H1 (cell line): ENCODE data around the gene CLTCL1.

Experiments
- EZH2 ChIP-seq: fragments of 200-600 bp; sonication (generic); IDR thresholded peaks from 2 replicates; pipeline ENCODE4 v1.7.1; 2012; ENCODE audit warnings: low read depth, mild to moderate bottlenecking, moderate library complexity, low read length, inconsistent platforms; ENCODE audit not compliant: severe bottlenecking
- POLR2A ChIP-seq, 2 experiments: IDR thresholded peaks; 1 replicate in 1 of 2; 2 replicates in 1 of 2; pipeline ENCODE4 v1.6.1; 2011; ENCODE audit warnings: low read depth in 2 of 2, low read length in 2 of 2, mild to moderate bottlenecking in 2 of 2; ENCODE audit errors: control extremely low read depth in 1 of 2
- RFX5 ChIP-seq: IDR thresholded peaks from 2 replicates; pipeline ENCODE4 v1.6.1; 2011; ENCODE audit warnings: low read depth, low read length, improper control_type of control experiment, borderline replicate concordance
- TBP ChIP-seq: IDR thresholded peaks from 2 replicates; pipeline ENCODE4 v1.6.1; 2011; ENCODE audit warnings: low read depth, low read length, improper control_type of control experiment
- TEAD4 ChIP-seq: IDR thresholded peaks from 2 replicates; pipeline ENCODE4 v1.6.1; 2012; ENCODE audit warnings: low read depth, low read length, inconsistent platforms, mixed read lengths
- YY1 ChIP-seq: IDR thresholded peaks from 2 replicates; pipeline ENCODE4 v1.6.1; 2011; ENCODE audit warnings: low read depth, mild to moderate bottlenecking, low read length
- ZNF274 ChIP-seq: IDR thresholded peaks from 2 replicates; pipeline ENCODE4 v1.7.0; 2012; ENCODE audit warnings: low read length, borderline replicate concordance; ENCODE audit errors: extremely low read depth
- TF ChIP-seq, protein P1 (sequence below), 3 experiments: IDR thresholded peaks; 1 replicate in 2 of 3; 2 replicates in 1 of 3; pipeline versions ENCODE4 v1.5.1 to v1.6.1; 2011; ENCODE audit warnings: low read length in 3 of 3, mild to moderate bottlenecking in 3 of 3, inconsistent platforms in 2 of 3, low read depth in 1 of 3, moderate library complexity in 1 of 3; ENCODE audit not compliant: insufficient read depth in 1 of 3; ENCODE audit errors: control extremely low read depth in 1 of 3

GRCh38 chr22:19228179-19228578 lies 63.3 kb downstream of the CLTCL1 start:
- TF ChIP-seq TEAD4 (no peak), ZNF274 (no peak), RFX5 (no peak), TBP (no peak), YY1 (no peak), EZH2 (no peak), POLR2A (IDR thresholded peaks at IDR 0.05; ENCODE audit: control extremely low read depth in 1 of 2, low read depth in 2 of 2, low read length in 2 of 2) (no peak)
- TF ChIP-seq, protein P1, sequence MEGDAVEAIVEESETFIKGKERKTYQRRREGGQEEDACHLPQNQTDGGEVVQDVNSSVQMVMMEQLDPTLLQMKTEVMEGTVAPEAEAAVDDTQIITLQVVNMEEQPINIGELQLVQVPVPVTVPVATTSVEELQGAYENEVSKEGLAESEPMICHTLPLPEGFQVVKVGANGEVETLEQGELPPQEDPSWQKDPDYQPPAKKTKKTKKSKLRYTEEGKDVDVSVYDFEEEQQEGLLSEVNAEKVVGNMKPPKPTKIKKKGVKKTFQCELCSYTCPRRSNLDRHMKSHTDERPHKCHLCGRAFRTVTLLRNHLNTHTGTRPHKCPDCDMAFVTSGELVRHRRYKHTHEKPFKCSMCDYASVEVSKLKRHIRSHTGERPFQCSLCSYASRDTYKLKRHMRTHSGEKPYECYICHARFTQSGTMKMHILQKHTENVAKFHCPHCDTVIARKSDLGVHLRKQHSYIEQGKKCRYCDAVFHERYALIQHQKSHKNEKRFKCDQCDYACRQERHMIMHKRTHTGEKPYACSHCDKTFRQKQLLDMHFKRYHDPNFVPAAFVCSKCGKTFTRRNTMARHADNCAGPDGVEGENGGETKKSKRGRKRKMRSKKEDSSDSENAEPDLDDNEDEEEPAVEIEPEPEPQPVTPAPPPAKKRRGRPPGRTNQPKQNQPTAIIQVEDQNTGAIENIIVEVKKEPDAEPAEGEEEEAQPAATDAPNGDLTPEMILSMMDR (IDR thresholded peaks at IDR 0.05; ENCODE audit: control extremely low read depth in 1 of 3, insufficient read depth in 1 of 3, low read depth in 1 of 3, low read length in 3 of 3): no peak
